Upper lobe of left lung (tissue), 6 donors: ENCODE measurements around the gene LRRC7. TPM values are rescaled to one million over a fixed set of nuclear protein-coding genes. Genes with fewer than 3 reads are reported as not detected.
"Not testable (repeated sequence)": the region's sequence is repeated elsewhere in the genome, so short reads cannot be mapped to it uniquely, and the experiment has no call there.

Experiments
- ATAC-seq, 2 donors: fragments of 200-7000 bp; cut with Tn5 transposase; one replicate each; pipeline ENCODE4 v1.9.1; 2022; ENCODE audit warnings: mild to moderate bottlenecking in 2 of 2, moderate library complexity in 2 of 2; ENCODE audit not compliant: low FRiP score in 2 of 2
- DNase-seq, 2 donors: peaks; one replicate each; pipeline ENCODE4 v3.0.0-alpha.2; 2019 to 2020
- H3K27ac ChIP-seq, 4 donors: fragments of 200-600 bp; sonication (generic); one replicate each; pipeline ENCODE4 v1.5.1; 2016 to 2019
- H3K27me3 ChIP-seq, 4 donors: fragments of 200-600 bp; sonication (generic); one replicate each; pipeline ENCODE4 v1.5.1; 2017 to 2019
- H3K36me3 ChIP-seq, 4 donors: fragments of 200-600 bp; sonication (generic); one replicate each; pipeline ENCODE4 v1.5.1; 2016 to 2019
- H3K4me1 ChIP-seq, 4 donors: fragments of 200-600 bp; sonication (generic); one replicate each; pipeline ENCODE4 v1.5.1; 2018 to 2019
- H3K4me3 ChIP-seq, 4 donors: fragments of 200-600 bp; sonication (generic); one replicate each; pipeline ENCODE4 v1.5.1; 2017 to 2019; ENCODE audit warnings: mild to moderate bottlenecking in 2 of 4, moderate library complexity in 1 of 4
- H3K9me3 ChIP-seq, 4 donors: fragments of 200-600 bp; sonication (generic); one replicate each; pipeline ENCODE4 v1.5.1; 2018 to 2019
- CTCF ChIP-seq, 6 experiments: fragments of 450-650 bp in 4 of 6; fragments of 200-600 bp in 2 of 6; sonication (generic) in 2 of 6; IDR thresholded peaks; one replicate each; pipeline ENCODE4 v1.5.1; 2016 to 2019; ENCODE audit warnings: antibody characterized with exemption in 6 of 6
- EP300 ChIP-seq, 4 donors: sonication (generic); formaldehyde crosslinking; IDR thresholded peaks; one replicate each; pipeline ENCODE4 v1.5.1; 2017; ENCODE audit warnings: antibody characterized with exemption in 4 of 4, control low read depth in 2 of 4
- POLR2A ChIP-seq, 4 donors: fragments of 450-650 bp; IDR thresholded peaks; one replicate each; pipeline ENCODE4 v1.5.1; 2016 to 2017; ENCODE audit warnings: antibody characterized with exemption in 4 of 4, mild to moderate bottlenecking in 2 of 4
- POLR2AphosphoS5 ChIP-seq, 2 donors: sonication (generic); formaldehyde crosslinking; IDR thresholded peaks; one replicate each; pipeline ENCODE4 v1.5.1; 2017; ENCODE audit warnings: antibody characterized with exemption in 2 of 2
- WGBS, 2 donors: methylation state at CpG; one replicate each; pipeline ENCODE4 v1.1.5; 2017 to 2018; 5-methylcytosine and 5-hydroxymethylcytosine counted together
- total RNA-seq, 6 donors: library from RNA; depleted of rRNA in 4 of 6; stranded (reverse); fragments of >200 nt in 4 of 6; gene quantifications; one replicate each; pipeline versions ENCODE4 v1.1.0 to v1.2.1, GENCODE V29; 2016 to 2021
- donor health status: DM: no; HTN: no; CAD: no; lungs with moderate emphysema.
- donor health status: DM: no; HTN: yes; CAD: no; lungs with severe emphysema.

Gene LRRC7
- total RNA-seq, 6 donors from 2014 or later = not detected

- DNase-seq (no peak), ATAC-seq (no peak)
- no peaks in the 10 kb centered on the region for H3K9me3 ChIP-seq
- no peak for TF ChIP-seq EP300 (IDR thresholded peaks at IDR 0.05)
- no peak for TF ChIP-seq POLR2A (IDR thresholded peaks at IDR 0.05)
- no peak for TF ChIP-seq CTCF (IDR thresholded peaks at IDR 0.05)
- TF ChIP-seq POLR2AphosphoS5 (IDR thresholded peaks at IDR 0.05) = no peak
- no peak overlapping the region for H3K27ac ChIP-seq
- H3K36me3 ChIP-seq = no peaks in the 10 kb centered on the region
- H3K27me3 ChIP-seq = no peaks in the 10 kb centered on the region
- H3K4me1 ChIP-seq = peaks cover 0 to 3% (median 0%) of the 10 kb centered on the region in 4 donors
- H3K4me3 ChIP-seq = no peak overlapping the region
Measured at GRCh38 chr1:70043804-70044203, 476.1 kb downstream of the LRRC7 start.

- WGBS, 2 donors = 72 to 81% methylated on average over 2 of the region's 2 CpGs
- Histone ChIP-seq H3K9me3 (no peaks in the 10 kb centered on the region), H3K4me3 (no peak overlapping the region), H3K27me3 (no peaks in the 10 kb centered on the region), H3K27ac (no peak overlapping the region), H3K36me3 (no peaks in the 10 kb centered on the region), H3K4me1 (peaks cover 0 to 3% (median 0%) of the 10 kb centered on the region in 4 donors)
- DNase-seq (no peak), ATAC-seq (no peak)
- TF ChIP-seq POLR2A (IDR thresholded peaks at IDR 0.05) = no peak
- TF ChIP-seq CTCF (IDR thresholded peaks at IDR 0.05) = no peak
- TF ChIP-seq POLR2AphosphoS5 (IDR thresholded peaks at IDR 0.05) = no peak
- no peak for TF ChIP-seq EP300 (IDR thresholded peaks at IDR 0.05)
Measured at GRCh38 chr1:70044832-70045231, 477.1 kb downstream of the LRRC7 start.

GRCh38 chr1:70045581-70045980, 477.9 kb downstream of the LRRC7 start:
- ATAC-seq, H3K27me3 ChIP-seq, DNase-seq, H3K4me1 ChIP-seq, H3K27ac ChIP-seq, H3K4me3 ChIP-seq, H3K36me3 ChIP-seq, H3K9me3 ChIP-seq: not testable (repeated sequence)
- WGBS, 2 donors = 96 to 100% methylated on average over 1 of the region's 1 CpG

- Histone ChIP-seq H3K9me3 (no peaks in the 10 kb centered on the region), H3K4me1 (no peaks in the 10 kb centered on the region), H3K36me3 (no peaks in the 10 kb centered on the region), H3K4me3 (no peak overlapping the region), H3K27me3 (no peaks in the 10 kb centered on the region), H3K27ac (no peak overlapping the region)
- DNase-seq (no peak), ATAC-seq (no peak)
- TF ChIP-seq POLR2A (IDR thresholded peaks at IDR 0.05) = no peak
- no peak for TF ChIP-seq POLR2AphosphoS5 (IDR thresholded peaks at IDR 0.05)
- no peak for TF ChIP-seq CTCF (IDR thresholded peaks at IDR 0.05)
- TF ChIP-seq EP300 (IDR thresholded peaks at IDR 0.05) = no peak
- WGBS, 2 donors = 46 to 54% methylated on average over 1 of the region's 1 CpG
Measured at GRCh38 chr1:70048336-70049094, 480.8 kb downstream of the LRRC7 start.

GRCh38 chr1:70051926-70052325, 484.2 kb downstream of the LRRC7 start:
- 35 to 53% methylated on average over 1 of the region's 1 CpG for WGBS, 2 donors
- TF ChIP-seq EP300 (IDR thresholded peaks at IDR 0.05) (no peak), POLR2A (IDR thresholded peaks at IDR 0.05) (no peak), POLR2AphosphoS5 (IDR thresholded peaks at IDR 0.05) (no peak), CTCF (IDR thresholded peaks at IDR 0.05) (no peak)
- Histone ChIP-seq H3K9me3 (no peaks in the 10 kb centered on the region), H3K4me1 (no peaks in the 10 kb centered on the region), H3K27me3 (no peaks in the 10 kb centered on the region), H3K36me3 (no peaks in the 10 kb centered on the region), H3K27ac (no peak overlapping the region), H3K4me3 (no peak overlapping the region)
- DNase-seq (no peak), ATAC-seq (no peak)
